ENCODE measurements around the gene COPS7A. TPM values are rescaled to one million over a fixed set of nuclear protein-coding genes. Genes with fewer than 3 reads are reported as not detected.

COPS7A gene
- total RNA-seq, 1 experiment from 2014 or later: 82.3 TPM

DNA sequence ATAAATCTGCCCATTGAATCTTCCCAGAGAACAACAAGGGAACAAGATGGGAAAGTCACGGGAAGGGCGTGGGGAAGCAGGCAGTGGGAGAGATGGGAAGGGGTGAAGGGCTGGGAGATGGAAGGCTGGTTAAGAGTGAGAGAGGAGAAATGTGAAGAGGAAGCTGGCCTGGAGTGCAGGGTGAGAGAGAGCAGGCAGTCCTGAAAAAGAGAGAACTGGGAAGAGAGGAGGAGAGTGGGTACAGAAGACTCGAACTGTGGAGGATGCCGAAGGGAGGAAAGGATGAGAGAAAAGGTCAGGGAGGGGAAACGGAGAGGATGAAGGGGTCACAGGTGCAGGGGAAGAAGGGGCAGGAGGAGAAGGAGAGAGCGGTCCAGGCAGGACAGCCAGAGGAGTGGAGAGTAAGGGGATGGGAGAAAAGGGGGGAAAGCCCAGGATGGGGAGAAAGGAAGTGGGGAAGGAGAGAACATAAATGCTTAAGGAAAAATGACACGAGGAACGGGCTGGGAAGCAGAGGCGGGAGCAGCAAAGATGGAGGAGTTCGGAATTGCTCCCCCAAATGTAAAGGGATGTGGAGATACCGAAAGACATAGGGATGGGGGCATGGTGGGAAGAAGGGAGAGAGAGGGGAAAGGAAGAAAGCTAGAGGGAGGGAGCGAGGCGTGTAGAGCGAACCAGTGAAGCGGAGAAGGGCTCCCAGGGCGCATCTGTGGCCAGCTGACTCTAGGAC, 24.4 kb upstream of the COPS7A start:
- Histone ChIP-seq H2AFZ (ENCODE audit: low read length) (no peak overlapping the region), H3F3A (ENCODE audit: low read length, unreplicated experiment) (no peaks in the 10 kb centered on the region), H4K20me1 (ENCODE audit: low read length) (no peaks in the 10 kb centered on the region), H3K9ac (ENCODE audit: low read length) (no peak overlapping the region), H3K9me2 (replicated peaks; ENCODE audit: low read length) (no peaks in the 10 kb centered on the region), H3K9me3 (ENCODE audit: low read length) (no peaks in the 10 kb centered on the region), H3K27me3 (ENCODE audit: low read length) (peaks cover 33% of the 10 kb centered on the region), H3K36me3 (ENCODE audit: low read depth, low read length) (no peaks in the 10 kb centered on the region), H3K4me3 (ENCODE audit: low read length) (no peak overlapping the region), H3K79me2 (ENCODE audit: low read length) (no peaks in the 10 kb centered on the region), H3K27ac (ENCODE audit: low read length) (no peak overlapping the region), H3K4me2 (ENCODE audit: low read length) (no peak overlapping the region), H3K4me1 (ENCODE audit: insufficient read depth, low read length) (no peaks in the 10 kb centered on the region)
- no peak for TF ChIP-seq EZH2 (IDR thresholded peaks at IDR 0.05; ENCODE audit: low read length, unreplicated experiment)
- TF ChIP-seq, protein P1, sequence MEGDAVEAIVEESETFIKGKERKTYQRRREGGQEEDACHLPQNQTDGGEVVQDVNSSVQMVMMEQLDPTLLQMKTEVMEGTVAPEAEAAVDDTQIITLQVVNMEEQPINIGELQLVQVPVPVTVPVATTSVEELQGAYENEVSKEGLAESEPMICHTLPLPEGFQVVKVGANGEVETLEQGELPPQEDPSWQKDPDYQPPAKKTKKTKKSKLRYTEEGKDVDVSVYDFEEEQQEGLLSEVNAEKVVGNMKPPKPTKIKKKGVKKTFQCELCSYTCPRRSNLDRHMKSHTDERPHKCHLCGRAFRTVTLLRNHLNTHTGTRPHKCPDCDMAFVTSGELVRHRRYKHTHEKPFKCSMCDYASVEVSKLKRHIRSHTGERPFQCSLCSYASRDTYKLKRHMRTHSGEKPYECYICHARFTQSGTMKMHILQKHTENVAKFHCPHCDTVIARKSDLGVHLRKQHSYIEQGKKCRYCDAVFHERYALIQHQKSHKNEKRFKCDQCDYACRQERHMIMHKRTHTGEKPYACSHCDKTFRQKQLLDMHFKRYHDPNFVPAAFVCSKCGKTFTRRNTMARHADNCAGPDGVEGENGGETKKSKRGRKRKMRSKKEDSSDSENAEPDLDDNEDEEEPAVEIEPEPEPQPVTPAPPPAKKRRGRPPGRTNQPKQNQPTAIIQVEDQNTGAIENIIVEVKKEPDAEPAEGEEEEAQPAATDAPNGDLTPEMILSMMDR (conservative IDR thresholded peaks at IDR 0.05; ENCODE audit: low read depth, low read length): no peak
- no peak for TF ChIP-seq EZH2phosphoT487 (IDR thresholded peaks at IDR 0.05; ENCODE audit: borderline replicate concordance, low read length)
- CTCF ChIA-PET: no interaction called here
- ATAC-seq: no peak
- intact Hi-C loops (cut with micrococcal nuclease): loop anchor here (5.0 kb wide), 1 partner anchor 82 kb away; no protein-coding TSS in a partner anchor
- no peak for DNase-seq
- POLR2A ChIA-PET (ENCODE audit: unreplicated experiment): no interaction called here
- no TSS peak for BruUV-seq (replicated peaks)

DNA sequence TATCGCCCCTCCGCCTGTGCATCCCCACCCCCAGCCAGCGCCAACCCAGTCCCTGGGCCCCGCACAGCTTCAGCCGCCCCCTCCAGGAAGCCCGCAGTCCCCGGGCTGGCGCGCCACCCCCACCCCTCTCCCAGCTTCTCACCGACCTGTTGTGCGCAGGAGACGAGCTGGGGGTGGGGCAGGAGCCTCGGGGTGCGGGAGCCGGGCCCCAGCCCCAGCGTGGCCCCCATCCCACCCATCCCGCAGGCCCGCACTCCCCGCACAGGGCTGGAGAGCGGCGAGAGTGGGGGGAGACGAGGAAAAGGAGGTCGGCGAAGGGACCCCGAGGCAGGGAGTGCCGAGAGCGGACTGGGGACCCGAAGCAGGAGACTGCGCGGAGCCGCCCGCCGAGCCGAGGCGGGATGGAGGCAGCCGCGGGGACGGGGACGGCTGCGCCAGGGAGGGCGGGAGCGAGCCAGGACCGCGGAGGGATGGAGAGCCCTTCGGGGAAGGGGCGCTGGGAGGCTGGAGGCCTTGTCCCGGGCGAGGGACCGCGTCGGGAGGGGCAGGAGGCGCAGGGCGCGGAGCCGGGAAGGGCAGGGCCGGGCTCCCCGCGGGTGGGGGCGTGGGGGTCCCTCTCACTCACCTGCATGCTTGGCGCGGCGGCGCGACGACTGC, 23.7 kb upstream of the COPS7A start:
- no peaks in the 10 kb centered on the region for H4K20me1 ChIP-seq (ENCODE audit: low read length)
- no peaks in the 10 kb centered on the region for H3K9me3 ChIP-seq (ENCODE audit: low read length)
- H3K27ac ChIP-seq (ENCODE audit: low read length): no peak overlapping the region
- ChIA-PET CTCF (no interaction called here), POLR2A (ENCODE audit: unreplicated experiment) (no interaction called here)
- no peaks in the 10 kb centered on the region for H3K79me2 ChIP-seq (ENCODE audit: low read length)
- H3K9me2 ChIP-seq (replicated peaks; ENCODE audit: low read length): no peaks in the 10 kb centered on the region
- BruUV-seq (replicated peaks): no TSS peak
- TF ChIP-seq EZH2 (IDR thresholded peaks at IDR 0.05; ENCODE audit: low read length, unreplicated experiment) (no peak), EZH2phosphoT487 (IDR thresholded peaks at IDR 0.05; ENCODE audit: borderline replicate concordance, low read length) (peak; percentile 30; the same call in 1 of the 2 replicates)
- peak overlapping the region; percentile 35; the same call in 1 of the 2 replicates for H3K4me3 ChIP-seq (ENCODE audit: low read length)
- no peak overlapping the region for H2AFZ ChIP-seq (ENCODE audit: low read length)
- no peak for DNase-seq
- H3K4me2 ChIP-seq (ENCODE audit: low read length): 0 out of 2 replicates have a peak overlapping the region, but pooled peaks have one; percentile 26
- intact Hi-C loops (cut with micrococcal nuclease): loop anchor here (5.0 kb wide), 1 partner anchor 83 kb away; no protein-coding TSS in a partner anchor
- H3K4me1 ChIP-seq (ENCODE audit: insufficient read depth, low read length): no peaks in the 10 kb centered on the region
- H3F3A ChIP-seq (ENCODE audit: low read length, unreplicated experiment): no peaks in the 10 kb centered on the region
- H3K27me3 ChIP-seq (ENCODE audit: low read length): peaks cover 33% of the 10 kb centered on the region
- no peaks in the 10 kb centered on the region for H3K36me3 ChIP-seq (ENCODE audit: low read depth, low read length)
- peak; percentile 18; the same call in 1 of the 2 replicates for ATAC-seq
- H3K9ac ChIP-seq (ENCODE audit: low read length): no peak overlapping the region

DNA sequence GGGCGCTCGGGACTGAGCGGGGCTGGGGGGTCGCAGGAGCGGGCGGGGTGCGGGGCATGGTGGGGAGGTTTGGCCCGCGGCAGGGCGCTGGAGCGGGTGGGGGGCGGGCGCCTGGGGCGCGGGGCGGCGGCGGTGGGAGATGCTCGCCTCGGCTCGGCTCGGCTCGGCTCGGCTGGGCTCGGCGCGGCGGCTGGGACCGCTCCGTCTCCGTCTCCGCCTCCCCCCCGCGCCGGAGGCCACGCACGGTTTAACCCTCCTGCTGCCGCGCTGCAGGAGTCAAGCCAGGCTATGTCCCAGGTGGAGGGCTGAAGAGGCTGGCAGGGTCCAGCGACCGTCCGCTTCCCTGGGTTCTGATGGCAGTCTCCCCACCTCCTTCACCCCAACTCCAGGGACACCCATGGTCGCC, 23.2 kb upstream of the COPS7A start, which contains the start of gene PIANP:
Gene PIANP, minus strand, starts transcription at position 170 of the 406 bp plus-strand sequence. CDS start 2,754 bp downstream, outside the sequence.
- ATAC-seq: peak; percentile 35
- no peak within 1 kb of the TSS for H2AFZ ChIP-seq (ENCODE audit: low read length)
- TF ChIP-seq EZH2phosphoT487 (IDR thresholded peaks at IDR 0.05; ENCODE audit: borderline replicate concordance, low read length) (no peak), EZH2 (IDR thresholded peaks at IDR 0.05; ENCODE audit: low read length, unreplicated experiment) (no peak)
- TF ChIP-seq, protein P1 (conservative IDR thresholded peaks at IDR 0.05; ENCODE audit: low read depth, low read length): no peak
- intact Hi-C loops (cut with micrococcal nuclease): no loop called here
- H3K4me3 ChIP-seq (ENCODE audit: low read length): peak within 1 kb of the TSS; percentile 35; the same call in 1 of the 2 replicates
- no peak within 1 kb of the TSS for H3K27ac ChIP-seq (ENCODE audit: low read length)
- no peaks in the 10 kb centered on the region for H3K79me2 ChIP-seq (ENCODE audit: low read length)
- no peaks in the 10 kb centered on the region for H3K9me2 ChIP-seq (replicated peaks; ENCODE audit: low read length)
- no TSS peak for BruUV-seq (replicated peaks)
- no peaks in the 10 kb centered on the region for H3K36me3 ChIP-seq (ENCODE audit: low read depth, low read length)
- H3K27me3 ChIP-seq (ENCODE audit: low read length): peaks cover 33% of the 10 kb centered on the region
- no peaks in the 10 kb centered on the region for H3F3A ChIP-seq (ENCODE audit: low read length, unreplicated experiment)
- no peaks in the 10 kb centered on the region for H4K20me1 ChIP-seq (ENCODE audit: low read length)
- no peaks in the 10 kb centered on the region for H3K4me1 ChIP-seq (ENCODE audit: insufficient read depth, low read length)
- H3K9me3 ChIP-seq (ENCODE audit: low read length): no peaks in the 10 kb centered on the region
- DNase-seq: no peak
- peak within 1 kb of the TSS; percentile 37; the same call in 1 of the 2 replicates for H3K4me2 ChIP-seq (ENCODE audit: low read length)
- POLR2A ChIA-PET (ENCODE audit: unreplicated experiment): no interaction called here
- H3K9ac ChIP-seq (ENCODE audit: low read length): no peak within 1 kb of the TSS
- CTCF ChIA-PET: no interaction called here

Data from PC-3 (cell line).